HG02678 (cell line): Measurements from ENCODE around the gene SNED1.
"Not testable (repeated sequence)": the region's sequence is repeated elsewhere in the genome, so short reads cannot be mapped to it uniquely, and the experiment has no call there.

Experiments used
- ATAC-seq: cut with Tn5 transposase; IDR thresholded peaks from one replicate; pipeline ENCODE4 v1.9.1; 2021; ENCODE audit warnings: mild to moderate bottlenecking, moderate library complexity; ENCODE audit not compliant: unreplicated experiment

Gene SNED1

GRCh38 chr2:241104611-241105010 lies 106.2 kb downstream of the SNED1 start:
- ATAC-seq, result not testable (repeated sequence)

GRCh38 chr2:241105641-241106040 lies 107.2 kb downstream of the SNED1 start:
- ATAC-seq, result no peak

- ATAC-seq, result no peak
These were observed 108.8 kb downstream of the SNED1 start for GRCh38 chr2:241107031-241107783.

- ATAC-seq, result no peak
These were observed 110.1 kb downstream of the SNED1 start for GRCh38 chr2:241108271-241109209.

- no peak for ATAC-seq
These were observed 111.0 kb downstream of the SNED1 start for GRCh38 chr2:241109210-241110088.

- no peak for ATAC-seq
These were observed 111.7 kb downstream of the SNED1 start for GRCh38 chr2:241110089-241110606.

- no peak for ATAC-seq
These were observed 112.4 kb downstream of the SNED1 start for GRCh38 chr2:241110607-241111439.

- no peak for ATAC-seq
These were observed 113.0 kb downstream of the SNED1 start for GRCh38 chr2:241111440-241111805.

GRCh38 chr2:241112046-241112445 lies 113.6 kb downstream of the SNED1 start:
- ATAC-seq, result no peak

- no peak for ATAC-seq
These were observed 114.2 kb downstream of the SNED1 start for GRCh38 chr2:241112592-241112991.

- ATAC-seq, result no peak
These were observed 116.4 kb downstream of the SNED1 start for GRCh38 chr2:241114836-241115235.

GRCh38 chr2:241115361-241115760 lies 116.9 kb downstream of the SNED1 start:
- no peak for ATAC-seq

GRCh38 chr2:241116606-241117560 lies 118.5 kb downstream of the SNED1 start:
- no peak for ATAC-seq

- ATAC-seq, result no peak
These were observed 120.5 kb downstream of the SNED1 start for GRCh38 chr2:241118737-241119505.

GRCh38 chr2:241120440-241120839 lies 122.0 kb downstream of the SNED1 start:
- ATAC-seq, result no peak

GRCh38 chr2:241121008-241121407 lies 122.6 kb downstream of the SNED1 start:
- ATAC-seq, result no peak

GRCh38 chr2:241122376-241123002 lies 124.1 kb downstream of the SNED1 start:
- ATAC-seq, result no peak
